ENCODE results near the gene OGFR. TPM values are rescaled to one million over a fixed set of nuclear protein-coding genes. Genes with fewer than 3 reads are reported as not detected.

The OGFR gene
- total and polyA plus RNA-seq, 2 experiments from 2014 or later, result 9.9 to 52.2 TPM

DNA sequence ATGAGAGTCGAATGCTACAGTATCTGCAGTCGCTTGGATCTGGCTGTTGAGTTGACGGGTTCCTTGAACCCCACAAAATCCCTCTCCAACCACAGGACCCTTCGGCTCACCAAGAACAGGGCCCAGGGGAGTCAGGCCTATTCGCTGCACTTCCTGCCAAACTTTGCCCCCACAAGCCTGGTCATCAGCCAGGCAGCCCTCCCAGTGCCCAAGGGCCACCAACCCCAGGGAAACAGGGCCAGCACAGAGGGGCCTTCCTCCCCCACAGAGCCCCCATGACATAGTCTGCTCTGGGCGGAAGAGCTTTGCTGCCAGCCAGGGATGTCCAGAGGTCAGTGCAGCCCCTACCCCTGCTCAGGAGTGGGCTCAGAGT, 42.9 kb upstream of the OGFR start:
- H3K4me3 ChIP-seq, result no peak overlapping the region
- no peak for DNase-seq
- H3K36me3 ChIP-seq (ENCODE audit: low read depth), result no peaks in the 10 kb centered on the region
- TF ChIP-seq EZH2phosphoT487 (IDR thresholded peaks at IDR 0.05; ENCODE audit: insufficient read depth, low read depth), result no peak
- no peak for TF ChIP-seq EZH2 (IDR thresholded peaks at IDR 0.05; ENCODE audit: insufficient read depth, poor library complexity, severe bottlenecking)
- H3K9me3 ChIP-seq (ENCODE audit: low read depth), result no peaks in the 10 kb centered on the region
- H3K9me2 ChIP-seq (ENCODE audit: insufficient read depth), result no peaks in the 10 kb centered on the region
- no peaks in the 10 kb centered on the region for H4K20me1 ChIP-seq (ENCODE audit: insufficient read depth)
- H2AFZ ChIP-seq, result no peak overlapping the region
- no peaks in the 10 kb centered on the region for H3K79me2 ChIP-seq (ENCODE audit: insufficient read depth)
- WGBS, 2 experiments (ENCODE audit: low coverage in 1 of 2, low lambda C conversion rate in 2 of 2, missing lambda C conversion rate in 2 of 2), result 77 to 80% methylated on average over 6 of the region's 6 CpGs
- no peaks in the 10 kb centered on the region for H3F3A ChIP-seq (ENCODE audit: insufficient read depth)
- no peaks in the 10 kb centered on the region for H3K4me1 ChIP-seq (ENCODE audit: insufficient read depth)
- peaks cover 20% of the 10 kb centered on the region for H3K27me3 ChIP-seq (replicated peaks; ENCODE audit: insufficient read depth)
- in situ Hi-C loops (cut with MboI), result no loop called here
- H3K9ac ChIP-seq, result no peak overlapping the region
- no peak overlapping the region for H3K4me2 ChIP-seq (ENCODE audit: unreplicated experiment)
- no peak overlapping the region for H3K27ac ChIP-seq

DNA sequence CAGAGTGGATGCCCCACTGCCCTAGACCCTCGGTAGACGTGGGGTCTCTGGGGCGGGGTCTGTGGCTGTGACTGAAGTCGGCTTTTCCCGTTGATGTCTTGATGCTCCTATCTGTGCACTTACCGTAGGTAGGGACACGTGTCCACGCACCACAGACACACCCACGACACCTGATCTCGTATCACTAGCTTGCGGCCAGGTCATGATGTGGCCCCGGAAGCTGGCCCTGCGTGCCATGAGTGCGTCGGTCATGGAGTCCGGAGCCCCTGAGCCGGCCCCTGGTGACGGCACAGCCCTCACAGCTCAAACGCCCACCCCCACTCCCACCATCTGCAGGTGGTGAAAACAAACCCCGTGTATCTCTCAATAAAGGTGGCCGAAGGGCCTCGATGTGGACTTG, 42.3 kb upstream of the OGFR start:
- H2AFZ ChIP-seq, result no peak overlapping the region
- no peak overlapping the region for H3K9ac ChIP-seq
- no peaks in the 10 kb centered on the region for H3K79me2 ChIP-seq (ENCODE audit: insufficient read depth)
- no peak overlapping the region for H3K27ac ChIP-seq
- DNase-seq, result no peak
- no peaks in the 10 kb centered on the region for H3K36me3 ChIP-seq (ENCODE audit: low read depth)
- H3K4me2 ChIP-seq (ENCODE audit: unreplicated experiment), result no peak overlapping the region
- H4K20me1 ChIP-seq (ENCODE audit: insufficient read depth), result no peaks in the 10 kb centered on the region
- H3K9me2 ChIP-seq (ENCODE audit: insufficient read depth), result no peaks in the 10 kb centered on the region
- peaks cover 23% of the 10 kb centered on the region for H3K27me3 ChIP-seq (replicated peaks; ENCODE audit: insufficient read depth)
- H3K4me3 ChIP-seq, result no peak overlapping the region
- no peaks in the 10 kb centered on the region for H3K4me1 ChIP-seq (ENCODE audit: insufficient read depth)
- TF ChIP-seq EZH2 (IDR thresholded peaks at IDR 0.05; ENCODE audit: insufficient read depth, poor library complexity, severe bottlenecking) (no peak), EZH2phosphoT487 (IDR thresholded peaks at IDR 0.05; ENCODE audit: insufficient read depth, low read depth) (no peak)
- no peaks in the 10 kb centered on the region for H3K9me3 ChIP-seq (ENCODE audit: low read depth)
- no peaks in the 10 kb centered on the region for H3F3A ChIP-seq (ENCODE audit: insufficient read depth)
- in situ Hi-C loops (cut with MboI), result no loop called here
- WGBS, 2 experiments (ENCODE audit: low coverage in 1 of 2, low lambda C conversion rate in 2 of 2, missing lambda C conversion rate in 2 of 2), result 78 to 80% methylated on average over 17 to 22 of the region's 22 CpGs

DNA sequence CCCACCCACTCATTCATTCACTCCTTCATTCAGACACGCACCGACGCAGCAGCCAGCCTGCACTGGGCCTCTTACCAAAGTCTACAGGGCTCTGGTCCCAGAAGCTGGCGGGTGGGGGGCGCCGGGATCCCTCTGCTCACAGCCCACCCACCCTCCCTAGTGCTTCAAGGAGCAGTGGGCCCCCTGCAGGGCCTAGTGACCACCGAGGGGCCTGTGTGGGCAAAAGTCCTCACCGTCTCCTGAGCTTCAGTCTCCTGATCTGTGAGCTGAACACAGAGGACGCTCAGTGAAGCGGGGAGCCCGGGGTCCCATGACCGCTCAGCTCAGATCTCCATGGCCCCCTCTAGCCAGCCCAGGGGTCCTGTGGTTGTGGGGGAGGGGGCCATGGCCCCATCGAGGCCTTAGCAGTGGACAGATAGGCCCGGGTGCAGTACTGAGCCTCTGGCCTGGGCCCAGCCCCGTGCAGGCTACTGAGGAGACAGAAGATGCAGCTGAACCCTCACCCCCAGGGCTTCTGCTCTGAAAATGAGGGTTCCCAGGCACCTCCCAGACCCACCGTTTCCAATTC, 41.8 kb upstream of the OGFR start:
- Histone ChIP-seq H3K27ac (no peak overlapping the region), H2AFZ (no peak overlapping the region), H3K4me2 (ENCODE audit: unreplicated experiment) (no peak overlapping the region), H3K9me3 (ENCODE audit: low read depth) (no peaks in the 10 kb centered on the region), H3K4me1 (ENCODE audit: insufficient read depth) (no peaks in the 10 kb centered on the region), H4K20me1 (ENCODE audit: insufficient read depth) (no peaks in the 10 kb centered on the region), H3K36me3 (ENCODE audit: low read depth) (no peaks in the 10 kb centered on the region), H3F3A (ENCODE audit: insufficient read depth) (no peaks in the 10 kb centered on the region), H3K9me2 (ENCODE audit: insufficient read depth) (no peaks in the 10 kb centered on the region), H3K27me3 (replicated peaks; ENCODE audit: insufficient read depth) (peaks cover 23% of the 10 kb centered on the region), H3K9ac (no peak overlapping the region), H3K79me2 (ENCODE audit: insufficient read depth) (no peaks in the 10 kb centered on the region), H3K4me3 (no peak overlapping the region)
- in situ Hi-C loops (cut with MboI), result no loop called here
- no peak for TF ChIP-seq EZH2phosphoT487 (IDR thresholded peaks at IDR 0.05; ENCODE audit: insufficient read depth, low read depth)
- no peak for TF ChIP-seq EZH2 (IDR thresholded peaks at IDR 0.05; ENCODE audit: insufficient read depth, poor library complexity, severe bottlenecking)
- no peak for DNase-seq
- WGBS, 2 experiments (ENCODE audit: low coverage in 1 of 2, low lambda C conversion rate in 2 of 2, missing lambda C conversion rate in 2 of 2), result 65 to 71% methylated on average over 14 to 16 of the region's 16 CpGs

DNA sequence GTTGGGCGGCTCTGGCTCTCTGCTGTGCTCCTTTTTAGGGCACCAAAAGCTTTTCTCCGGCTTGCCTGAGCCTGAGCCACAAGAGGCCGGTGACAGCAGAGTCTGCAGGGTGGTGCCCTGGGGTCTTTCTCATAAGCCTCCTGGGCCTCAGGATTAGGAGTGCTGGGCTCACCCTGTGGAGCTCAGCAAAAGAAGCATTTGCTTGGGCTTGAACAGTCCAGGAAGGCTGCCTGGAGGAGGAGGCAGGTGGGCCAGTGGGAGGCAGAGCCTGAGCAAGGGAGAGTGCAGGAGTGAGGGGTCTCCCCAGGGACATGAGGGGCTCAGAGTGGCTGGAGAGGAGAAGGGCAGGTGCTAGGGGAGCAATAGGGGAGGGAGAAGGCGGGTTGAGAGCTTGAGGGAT, 41.2 kb upstream of the OGFR start:
- H3K9ac ChIP-seq, result no peak overlapping the region
- H3K9me2 ChIP-seq (ENCODE audit: insufficient read depth), result no peaks in the 10 kb centered on the region
- H3K27ac ChIP-seq, result no peak overlapping the region
- no peaks in the 10 kb centered on the region for H3K4me1 ChIP-seq (ENCODE audit: insufficient read depth)
- peaks cover 26% of the 10 kb centered on the region for H3K27me3 ChIP-seq (replicated peaks; ENCODE audit: insufficient read depth)
- no peak overlapping the region for H2AFZ ChIP-seq
- no peak overlapping the region for H3K4me2 ChIP-seq (ENCODE audit: unreplicated experiment)
- H4K20me1 ChIP-seq (ENCODE audit: insufficient read depth), result no peaks in the 10 kb centered on the region
- H3K9me3 ChIP-seq (ENCODE audit: low read depth), result no peaks in the 10 kb centered on the region
- DNase-seq, result no peak
- H3K79me2 ChIP-seq (ENCODE audit: insufficient read depth), result no peaks in the 10 kb centered on the region
- no peaks in the 10 kb centered on the region for H3F3A ChIP-seq (ENCODE audit: insufficient read depth)
- no peaks in the 10 kb centered on the region for H3K36me3 ChIP-seq (ENCODE audit: low read depth)
- no peak overlapping the region for H3K4me3 ChIP-seq
- WGBS, 2 experiments (ENCODE audit: low coverage in 1 of 2, low lambda C conversion rate in 2 of 2, missing lambda C conversion rate in 2 of 2), result 70 to 80% methylated on average over 4 of the region's 4 CpGs
- in situ Hi-C loops (cut with MboI), result no loop called here
- TF ChIP-seq EZH2 (IDR thresholded peaks at IDR 0.05; ENCODE audit: insufficient read depth, poor library complexity, severe bottlenecking), result no peak
- TF ChIP-seq EZH2phosphoT487 (IDR thresholded peaks at IDR 0.05; ENCODE audit: insufficient read depth, low read depth), result no peak
